HEK293 (cell line): ENCODE measurements around the gene CDHR1.

Experiments
- CTCF ChIA-PET: fragments of 350-600 bp; formaldehyde crosslinking; extraction: SDS; loops from one replicate; lab custom pipeline; 2021; ENCODE audit warnings: antibody characterized with exemption; lab: Yijun Ruan, JAX
- POLR2A ChIA-PET: fragments of 300-600 bp; formaldehyde crosslinking; extraction: SDS; loops from one replicate; lab custom pipeline; 2020; ENCODE audit warnings: antibody characterized with exemption, inconsistent platforms; lab: Yijun Ruan, JAX
- H3K27ac ChIP-seq: fragments of 200-500 bp; sonication (Bioruptor generic); 2 replicates; pipeline ENCODE4 v1.5.1; 2014; ENCODE audit warnings: low read depth, low read length, control low read depth, inconsistent platforms; ENCODE audit errors: extremely low read depth
- H3K36me3 ChIP-seq, 2 experiments: fragments of 200-500 bp in 1 of 2; sonication (Bioruptor generic) in 1 of 2; 1 replicate in 1 of 2; 2 replicates in 1 of 2; pipeline ENCODE4 v1.5.1; 2014 to 2017; ENCODE audit warnings: inconsistent platforms in 2 of 2, low read length in 2 of 2; ENCODE audit not compliant: control insufficient read depth in 2 of 2, insufficient read depth in 1 of 2
- H3K4me1 ChIP-seq: fragments of 200-500 bp; sonication (Bioruptor generic); 2 replicates; pipeline ENCODE4 v1.5.1; 2014; ENCODE audit warnings: mild to moderate bottlenecking, low read length, inconsistent platforms; ENCODE audit not compliant: control insufficient read depth, insufficient read depth
- H3K4me3 ChIP-seq: 2 replicates; pipeline ENCODE4 v1.5.1; 2011; ENCODE audit warnings: low read depth, mild to moderate bottlenecking, control low read depth, low read length, moderate library complexity
- H3K9me3 ChIP-seq: fragments of 200-500 bp; sonication (Bioruptor generic); 2 replicates; pipeline ENCODE4 v1.5.1; 2014; ENCODE audit warnings: low read depth, low read length, inconsistent platforms; ENCODE audit not compliant: control insufficient read depth, insufficient read depth
- BCL11A ChIP-seq: fragments of 450-650 bp; formaldehyde crosslinking; IDR thresholded peaks from 2 replicates; pipeline ENCODE4 v1.5.1; 2016; ENCODE audit warnings: low read depth, missing biosample characterization, missing genetic modification characterization
- KLF1 ChIP-seq: fragments of 450-650 bp; formaldehyde crosslinking; IDR thresholded peaks from 2 replicates; pipeline ENCODE4 v1.5.1; 2016; ENCODE audit warnings: missing biosample characterization, missing genetic modification characterization
- MZF1 ChIP-seq: fragments of 450-650 bp; formaldehyde crosslinking; IDR thresholded peaks from 2 replicates; pipeline ENCODE4 v1.5.1; 2017; ENCODE audit warnings: missing biosample characterization, missing genetic modification characterization, borderline replicate concordance
- REPIN1 ChIP-seq: fragments of 450-650 bp; formaldehyde crosslinking; IDR thresholded peaks from 2 replicates; pipeline ENCODE4 v1.5.1; 2017; ENCODE audit warnings: missing biosample characterization, missing genetic modification characterization, low read depth
- SALL2 ChIP-seq: fragments of 450-650 bp; formaldehyde crosslinking; IDR thresholded peaks from 2 replicates; pipeline ENCODE4 v1.5.0; 2017; ENCODE audit warnings: missing biosample characterization, mild to moderate bottlenecking, missing genetic modification characterization, borderline replicate concordance
- SP7 ChIP-seq: fragments of 450-650 bp; formaldehyde crosslinking; IDR thresholded peaks from 2 replicates; pipeline ENCODE4 v1.5.1; 2016; ENCODE audit warnings: missing biosample characterization, missing genetic modification characterization
- TRIM28 ChIP-seq: IDR thresholded peaks from 2 replicates; pipeline ENCODE4 v1.6.1; 2011; ENCODE audit warnings: low read length, control low read depth, borderline replicate concordance
- ZBTB21 ChIP-seq: fragments of 450-650 bp; formaldehyde crosslinking; IDR thresholded peaks from 2 replicates; pipeline ENCODE4 v1.5.1; 2017; ENCODE audit warnings: missing biosample characterization, missing genetic modification characterization
- ZNF132 ChIP-seq: fragments of 450-650 bp; formaldehyde crosslinking; IDR thresholded peaks from 2 replicates; pipeline ENCODE4 v1.5.1; 2017; ENCODE audit warnings: missing biosample characterization, missing genetic modification characterization, borderline replicate concordance
- ZNF138 ChIP-seq: fragments of 450-650 bp; formaldehyde crosslinking; IDR thresholded peaks from 2 replicates; pipeline ENCODE4 v1.5.1; 2016; ENCODE audit warnings: missing biosample characterization, missing genetic modification characterization, borderline replicate concordance
- ZNF175 ChIP-seq: fragments of 450-650 bp; formaldehyde crosslinking; IDR thresholded peaks from 2 replicates; pipeline ENCODE4 v1.5.1; 2016; ENCODE audit warnings: missing biosample characterization, missing genetic modification characterization
- ZNF311 ChIP-seq: fragments of 450-650 bp; formaldehyde crosslinking; IDR thresholded peaks from 2 replicates; pipeline ENCODE4 v1.5.1; 2017; ENCODE audit warnings: missing biosample characterization, missing genetic modification characterization, borderline replicate concordance
- ZNF549 ChIP-seq: fragments of 450-650 bp; IDR thresholded peaks from 2 replicates; pipeline ENCODE4 v1.5.1; 2018; ENCODE audit warnings: missing biosample characterization, missing genetic modification characterization, mild to moderate bottlenecking, inconsistent platforms, moderate library complexity
- ZSCAN16 ChIP-seq: fragments of 450-650 bp; formaldehyde crosslinking; IDR thresholded peaks from 2 replicates; pipeline ENCODE4 v1.5.1; 2016; ENCODE audit warnings: missing biosample characterization, missing genetic modification characterization
- TF ChIP-seq, protein P1 (sequence below): fragments of 450-650 bp; formaldehyde crosslinking; IDR thresholded peaks from 2 replicates; pipeline ENCODE4 v1.5.1; 2017; ENCODE audit warnings: missing biosample characterization, missing genetic modification characterization
- TF ChIP-seq, protein P2 (sequence below): fragments of 450-650 bp; formaldehyde crosslinking; IDR thresholded peaks from 2 replicates; pipeline ENCODE4 v1.5.1; 2016; ENCODE audit warnings: missing biosample characterization, missing genetic modification characterization, borderline replicate concordance
- TF ChIP-seq, protein P3 (sequence below): fragments of 450-650 bp; formaldehyde crosslinking; IDR thresholded peaks from 2 replicates; pipeline ENCODE4 v1.5.1; 2016; ENCODE audit warnings: missing biosample characterization, missing genetic modification characterization
- TF ChIP-seq, protein P4 (sequence below): fragments of 450-650 bp; formaldehyde crosslinking; conservative IDR thresholded peaks from 2 replicates; pipeline ENCODE4 v1.5.1; 2016; ENCODE audit warnings: low read depth, missing biosample characterization, missing genetic modification characterization
- TF ChIP-seq, protein P5 (sequence below): fragments of 450-650 bp; formaldehyde crosslinking; IDR thresholded peaks from 2 replicates; pipeline ENCODE4 v1.5.1; 2016; ENCODE audit warnings: missing biosample characterization, missing genetic modification characterization

The CDHR1 gene

DNA sequence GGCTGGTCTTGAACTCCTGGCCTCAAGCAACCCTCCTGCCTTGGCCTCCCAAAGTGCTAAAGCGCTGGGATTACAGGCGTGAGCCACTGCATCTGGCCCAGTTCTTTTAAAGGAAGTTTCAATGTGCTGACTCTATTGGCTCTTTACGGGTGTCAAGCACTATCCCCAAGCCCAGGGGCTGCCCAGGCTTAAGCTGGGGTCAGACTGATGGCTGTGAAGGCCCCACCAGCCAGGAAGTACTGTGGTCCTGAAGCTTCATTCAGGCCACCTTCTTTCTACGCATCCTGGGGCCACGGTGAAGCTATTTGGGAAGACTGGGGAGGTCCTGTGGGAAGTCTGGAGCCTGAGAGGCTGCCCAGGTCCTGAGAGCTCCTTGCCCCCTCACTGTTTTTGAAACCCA, 12.7 kb upstream of the CDHR1 start (continued):
- TF ChIP-seq, protein P1, sequence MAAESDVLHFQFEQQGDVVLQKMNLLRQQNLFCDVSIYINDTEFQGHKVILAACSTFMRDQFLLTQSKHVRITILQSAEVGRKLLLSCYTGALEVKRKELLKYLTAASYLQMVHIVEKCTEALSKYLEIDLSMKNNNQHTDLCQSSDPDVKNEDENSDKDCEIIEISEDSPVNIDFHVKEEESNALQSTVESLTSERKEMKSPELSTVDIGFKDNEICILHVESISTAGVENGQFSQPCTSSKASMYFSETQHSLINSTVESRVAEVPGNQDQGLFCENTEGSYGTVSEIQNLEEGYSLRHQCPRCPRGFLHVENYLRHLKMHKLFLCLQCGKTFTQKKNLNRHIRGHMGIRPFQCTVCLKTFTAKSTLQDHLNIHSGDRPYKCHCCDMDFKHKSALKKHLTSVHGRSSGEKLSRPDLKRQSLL, result no peak
- TF ChIP-seq ZNF175, result no peak
- TF ChIP-seq ZNF138 (tag by site-specific recombination), result no peak
- TF ChIP-seq, protein P2, sequence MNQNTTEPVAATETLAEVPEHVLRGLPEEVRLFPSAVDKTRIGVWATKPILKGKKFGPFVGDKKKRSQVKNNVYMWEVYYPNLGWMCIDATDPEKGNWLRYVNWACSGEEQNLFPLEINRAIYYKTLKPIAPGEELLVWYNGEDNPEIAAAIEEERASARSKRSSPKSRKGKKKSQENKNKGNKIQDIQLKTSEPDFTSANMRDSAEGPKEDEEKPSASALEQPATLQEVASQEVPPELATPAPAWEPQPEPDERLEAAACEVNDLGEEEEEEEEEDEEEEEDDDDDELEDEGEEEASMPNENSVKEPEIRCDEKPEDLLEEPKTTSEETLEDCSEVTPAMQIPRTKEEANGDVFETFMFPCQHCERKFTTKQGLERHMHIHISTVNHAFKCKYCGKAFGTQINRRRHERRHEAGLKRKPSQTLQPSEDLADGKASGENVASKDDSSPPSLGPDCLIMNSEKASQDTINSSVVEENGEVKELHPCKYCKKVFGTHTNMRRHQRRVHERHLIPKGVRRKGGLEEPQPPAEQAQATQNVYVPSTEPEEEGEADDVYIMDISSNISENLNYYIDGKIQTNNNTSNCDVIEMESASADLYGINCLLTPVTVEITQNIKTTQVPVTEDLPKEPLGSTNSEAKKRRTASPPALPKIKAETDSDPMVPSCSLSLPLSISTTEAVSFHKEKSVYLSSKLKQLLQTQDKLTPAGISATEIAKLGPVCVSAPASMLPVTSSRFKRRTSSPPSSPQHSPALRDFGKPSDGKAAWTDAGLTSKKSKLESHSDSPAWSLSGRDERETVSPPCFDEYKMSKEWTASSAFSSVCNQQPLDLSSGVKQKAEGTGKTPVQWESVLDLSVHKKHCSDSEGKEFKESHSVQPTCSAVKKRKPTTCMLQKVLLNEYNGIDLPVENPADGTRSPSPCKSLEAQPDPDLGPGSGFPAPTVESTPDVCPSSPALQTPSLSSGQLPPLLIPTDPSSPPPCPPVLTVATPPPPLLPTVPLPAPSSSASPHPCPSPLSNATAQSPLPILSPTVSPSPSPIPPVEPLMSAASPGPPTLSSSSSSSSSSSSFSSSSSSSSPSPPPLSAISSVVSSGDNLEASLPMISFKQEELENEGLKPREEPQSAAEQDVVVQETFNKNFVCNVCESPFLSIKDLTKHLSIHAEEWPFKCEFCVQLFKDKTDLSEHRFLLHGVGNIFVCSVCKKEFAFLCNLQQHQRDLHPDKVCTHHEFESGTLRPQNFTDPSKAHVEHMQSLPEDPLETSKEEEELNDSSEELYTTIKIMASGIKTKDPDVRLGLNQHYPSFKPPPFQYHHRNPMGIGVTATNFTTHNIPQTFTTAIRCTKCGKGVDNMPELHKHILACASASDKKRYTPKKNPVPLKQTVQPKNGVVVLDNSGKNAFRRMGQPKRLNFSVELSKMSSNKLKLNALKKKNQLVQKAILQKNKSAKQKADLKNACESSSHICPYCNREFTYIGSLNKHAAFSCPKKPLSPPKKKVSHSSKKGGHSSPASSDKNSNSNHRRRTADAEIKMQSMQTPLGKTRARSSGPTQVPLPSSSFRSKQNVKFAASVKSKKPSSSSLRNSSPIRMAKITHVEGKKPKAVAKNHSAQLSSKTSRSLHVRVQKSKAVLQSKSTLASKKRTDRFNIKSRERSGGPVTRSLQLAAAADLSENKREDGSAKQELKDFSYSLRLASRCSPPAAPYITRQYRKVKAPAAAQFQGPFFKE (tag by site-specific recombination), result no peak
- TF ChIP-seq ZNF549 (tag by site-specific recombination), result no peak
- TF ChIP-seq, protein P3, sequence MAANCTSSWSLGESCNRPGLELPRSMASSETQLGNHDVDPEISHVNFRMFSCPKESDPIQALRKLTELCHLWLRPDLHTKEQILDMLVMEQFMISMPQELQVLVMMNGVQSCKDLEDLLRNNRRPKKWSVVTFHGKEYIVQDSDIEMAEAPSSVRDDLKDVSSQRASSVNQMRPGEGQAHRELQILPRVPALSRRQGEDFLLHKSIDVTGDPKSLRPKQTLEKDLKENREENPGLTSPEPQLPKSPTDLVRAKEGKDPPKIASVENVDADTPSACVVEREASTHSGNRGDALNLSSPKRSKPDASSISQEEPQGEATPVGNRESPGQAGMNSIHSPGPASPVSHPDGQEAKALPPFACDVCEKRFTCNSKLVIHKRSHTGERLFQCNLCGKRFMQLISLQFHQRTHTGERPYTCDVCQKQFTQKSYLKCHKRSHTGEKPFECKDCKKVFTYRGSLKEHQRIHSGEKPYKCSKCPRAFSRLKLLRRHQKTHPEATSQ, result no peak
- no peak for TF ChIP-seq TRIM28

DNA sequence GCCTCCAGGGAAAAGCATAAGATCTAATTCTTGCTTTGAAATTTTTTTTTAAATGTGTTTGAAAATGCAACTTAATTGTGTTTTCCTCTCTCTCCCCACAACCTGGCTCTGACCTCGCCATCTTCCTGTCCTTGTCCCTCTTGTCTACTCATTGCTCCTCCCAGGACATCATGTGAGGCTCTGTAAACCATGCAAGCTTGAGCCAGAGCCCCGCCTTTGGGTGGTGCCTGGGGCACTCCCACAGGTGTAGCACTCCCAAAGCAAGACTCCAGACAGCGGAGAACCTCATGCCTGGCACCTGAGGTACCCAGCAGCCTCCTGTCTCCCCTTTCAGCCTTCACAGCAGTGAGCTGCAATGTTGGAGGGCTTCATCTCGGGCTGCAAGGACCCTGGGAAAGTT, 9.8 kb upstream of the CDHR1 start:
- Histone ChIP-seq H3K4me3 (no peak overlapping the region), H3K27ac (no peak overlapping the region), H3K4me1 (no peaks in the 10 kb centered on the region), H3K9me3 (no peaks in the 10 kb centered on the region), H3K36me3 (no peaks in the 10 kb centered on the region)
- POLR2A ChIA-PET, result no interaction called here
- TF ChIP-seq, protein P4, sequence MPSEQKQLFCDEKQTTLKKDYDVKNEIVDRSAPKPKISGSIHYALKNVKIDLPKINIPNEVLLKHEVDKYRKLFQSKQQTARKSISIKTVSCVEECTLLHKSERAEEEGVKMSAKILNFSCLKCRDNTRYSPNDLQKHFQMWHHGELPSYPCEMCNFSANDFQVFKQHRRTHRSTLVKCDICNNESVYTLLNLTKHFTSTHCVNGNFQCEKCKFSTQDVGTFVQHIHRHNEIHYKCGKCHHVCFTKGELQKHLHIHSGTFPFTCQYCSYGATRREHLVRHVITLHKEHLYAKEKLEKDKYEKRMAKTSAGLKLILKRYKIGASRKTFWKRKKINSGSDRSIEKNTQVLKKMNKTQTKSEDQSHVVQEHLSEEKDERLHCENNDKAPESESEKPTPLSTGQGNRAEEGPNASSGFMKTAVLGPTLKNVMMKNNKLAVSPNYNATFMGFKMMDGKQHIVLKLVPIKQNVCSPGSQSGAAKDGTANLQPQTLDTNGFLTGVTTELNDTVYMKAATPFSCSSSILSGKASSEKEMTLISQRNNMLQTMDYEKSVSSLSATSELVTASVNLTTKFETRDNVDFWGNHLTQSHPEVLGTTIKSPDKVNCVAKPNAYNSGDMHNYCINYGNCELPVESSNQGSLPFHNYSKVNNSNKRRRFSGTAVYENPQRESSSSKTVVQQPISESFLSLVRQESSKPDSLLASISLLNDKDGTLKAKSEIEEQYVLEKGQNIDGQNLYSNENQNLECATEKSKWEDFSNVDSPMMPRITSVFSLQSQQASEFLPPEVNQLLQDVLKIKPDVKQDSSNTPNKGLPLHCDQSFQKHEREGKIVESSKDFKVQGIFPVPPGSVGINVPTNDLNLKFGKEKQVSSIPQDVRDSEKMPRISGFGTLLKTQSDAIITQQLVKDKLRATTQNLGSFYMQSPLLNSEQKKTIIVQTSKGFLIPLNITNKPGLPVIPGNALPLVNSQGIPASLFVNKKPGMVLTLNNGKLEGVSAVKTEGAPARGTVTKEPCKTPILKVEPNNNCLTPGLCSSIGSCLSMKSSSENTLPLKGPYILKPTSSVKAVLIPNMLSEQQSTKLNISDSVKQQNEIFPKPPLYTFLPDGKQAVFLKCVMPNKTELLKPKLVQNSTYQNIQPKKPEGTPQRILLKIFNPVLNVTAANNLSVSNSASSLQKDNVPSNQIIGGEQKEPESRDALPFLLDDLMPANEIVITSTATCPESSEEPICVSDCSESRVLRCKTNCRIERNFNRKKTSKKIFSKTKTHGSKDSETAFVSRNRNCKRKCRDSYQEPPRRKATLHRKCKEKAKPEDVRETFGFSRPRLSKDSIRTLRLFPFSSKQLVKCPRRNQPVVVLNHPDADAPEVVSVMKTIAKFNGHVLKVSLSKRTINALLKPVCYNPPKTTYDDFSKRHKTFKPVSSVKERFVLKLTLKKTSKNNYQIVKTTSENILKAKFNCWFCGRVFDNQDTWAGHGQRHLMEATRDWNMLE (tag by site-specific recombination), result no peak
- TF ChIP-seq ZNF132 (tag by site-specific recombination) (no peak), SALL2 (tag by site-specific recombination) (no peak), ZSCAN16 (0 out of 2 replicates have a peak, but pooled peaks have one; percentile 22), BCL11A (no peak), ZBTB21 (tag by site-specific recombination) (no peak), MZF1 (tag by site-specific recombination) (no peak), SP7 (tag by site-specific recombination) (no peak), REPIN1 (tag by site-specific recombination) (no peak), ZNF311 (tag by site-specific recombination) (no peak), KLF1 (tag by site-specific recombination) (peak; percentile 64)
- TF ChIP-seq, protein P5, sequence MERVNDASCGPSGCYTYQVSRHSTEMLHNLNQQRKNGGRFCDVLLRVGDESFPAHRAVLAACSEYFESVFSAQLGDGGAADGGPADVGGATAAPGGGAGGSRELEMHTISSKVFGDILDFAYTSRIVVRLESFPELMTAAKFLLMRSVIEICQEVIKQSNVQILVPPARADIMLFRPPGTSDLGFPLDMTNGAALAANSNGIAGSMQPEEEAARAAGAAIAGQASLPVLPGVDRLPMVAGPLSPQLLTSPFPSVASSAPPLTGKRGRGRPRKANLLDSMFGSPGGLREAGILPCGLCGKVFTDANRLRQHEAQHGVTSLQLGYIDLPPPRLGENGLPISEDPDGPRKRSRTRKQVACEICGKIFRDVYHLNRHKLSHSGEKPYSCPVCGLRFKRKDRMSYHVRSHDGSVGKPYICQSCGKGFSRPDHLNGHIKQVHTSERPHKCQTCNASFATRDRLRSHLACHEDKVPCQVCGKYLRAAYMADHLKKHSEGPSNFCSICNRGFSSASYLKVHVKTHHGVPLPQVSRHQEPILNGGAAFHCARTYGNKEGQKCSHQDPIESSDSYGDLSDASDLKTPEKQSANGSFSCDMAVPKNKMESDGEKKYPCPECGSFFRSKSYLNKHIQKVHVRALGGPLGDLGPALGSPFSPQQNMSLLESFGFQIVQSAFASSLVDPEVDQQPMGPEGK (tag by site-specific recombination), result no peak
- CTCF ChIA-PET, result no interaction called here
